GM12864 (cell line): ENCODE measurements around the gene STPG3.

Source experiments
- DNase-seq: peaks from one replicate; pipeline ENCODE4 v3.0.0-alpha.2; 2011; ENCODE audit warnings: low read depth
- H3K4me3 ChIP-seq: 2 replicates; pipeline ENCODE4 v1.5.1; 2011; ENCODE audit warnings: mild to moderate bottlenecking, low read depth, low read length, control low read depth
- CTCF ChIP-seq: IDR thresholded peaks from 2 replicates; pipeline ENCODE4 v1.5.1; 2011; ENCODE audit warnings: low read depth, mild to moderate bottlenecking, moderate library complexity, low read length, control low read depth, inconsistent platforms; ENCODE audit errors: missing control alignments

Gene STPG3

DNA sequence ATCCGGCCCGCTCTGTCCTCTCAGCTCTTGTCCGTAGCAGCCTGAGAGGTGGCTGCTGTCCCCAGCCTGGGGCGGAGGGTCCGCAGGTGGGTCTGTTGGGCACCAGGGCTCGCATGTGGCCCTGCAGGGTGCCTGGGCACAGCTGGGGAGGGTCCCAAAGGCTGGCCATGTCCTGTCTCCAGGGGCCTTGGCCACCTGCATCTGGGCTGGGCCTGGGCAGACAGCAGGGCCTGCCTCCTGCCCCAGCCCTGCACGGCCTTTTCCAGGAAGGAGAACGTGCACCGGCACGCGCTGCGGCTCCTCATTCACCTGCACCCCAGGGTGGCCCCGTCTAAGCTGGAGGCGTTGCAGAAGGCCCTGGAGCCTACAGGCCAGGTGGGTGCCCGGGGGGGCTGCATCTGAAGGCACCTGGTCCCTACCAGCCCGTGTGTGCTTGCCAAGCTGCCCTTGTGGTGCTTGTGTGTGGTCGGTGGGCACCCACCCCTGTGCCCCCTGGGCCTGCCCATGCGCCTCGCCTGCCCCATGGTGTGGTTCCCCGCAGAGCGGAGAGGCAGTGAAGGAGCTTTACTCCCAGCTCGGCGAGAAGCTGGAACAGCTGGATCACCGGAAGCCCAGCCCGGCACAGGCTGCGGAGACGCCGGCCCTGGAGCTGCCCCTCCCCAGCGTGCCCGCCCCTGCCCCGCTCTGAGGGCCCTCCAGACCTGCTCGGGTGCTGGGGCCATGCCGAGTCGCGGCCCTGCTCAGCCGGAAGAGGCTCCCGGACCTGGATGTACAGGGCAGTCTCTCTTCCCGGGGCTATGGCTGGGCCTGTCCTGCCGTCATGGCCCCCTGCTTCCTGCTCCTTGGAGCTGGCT, 21.4 kb downstream of the STPG3 start:
- no peak for DNase-seq
- no peak overlapping the region for H3K4me3 ChIP-seq
- no peak for TF ChIP-seq CTCF

DNA sequence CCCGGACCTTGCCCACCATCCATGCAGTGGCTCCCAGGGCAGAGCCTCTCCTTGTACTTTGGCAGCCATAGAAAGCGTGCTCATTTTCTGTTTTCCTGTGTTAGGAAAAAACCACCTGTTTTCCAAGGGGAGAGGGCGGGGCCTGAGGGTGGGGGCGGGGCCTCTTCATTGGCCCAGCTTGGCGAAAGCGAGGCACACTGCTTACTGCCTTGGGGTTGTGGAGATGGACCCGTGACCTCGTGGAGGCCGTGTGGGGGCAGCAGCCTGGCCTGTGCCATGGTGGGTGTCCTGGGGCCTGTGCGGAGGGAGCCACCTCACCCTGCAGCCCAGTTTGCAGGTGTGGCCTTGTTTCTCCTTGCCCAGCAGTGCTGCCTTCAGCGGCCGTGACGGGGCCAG, 22.0 kb downstream of the STPG3 start:
- no peak for DNase-seq
- no peak overlapping the region for H3K4me3 ChIP-seq
- TF ChIP-seq CTCF, result no peak

- no peak for DNase-seq
- TF ChIP-seq CTCF, result no peak
- no peak overlapping the region for H3K4me3 ChIP-seq
Observed at GRCh38 chr9:137273611-137274320, 22.7 kb downstream of the STPG3 start.

- H3K4me3 ChIP-seq, result no peak overlapping the region
- TF ChIP-seq CTCF, result no peak
- no peak for DNase-seq
Observed at GRCh38 chr9:137275203-137275587, 24.1 kb downstream of the STPG3 start.

DNA sequence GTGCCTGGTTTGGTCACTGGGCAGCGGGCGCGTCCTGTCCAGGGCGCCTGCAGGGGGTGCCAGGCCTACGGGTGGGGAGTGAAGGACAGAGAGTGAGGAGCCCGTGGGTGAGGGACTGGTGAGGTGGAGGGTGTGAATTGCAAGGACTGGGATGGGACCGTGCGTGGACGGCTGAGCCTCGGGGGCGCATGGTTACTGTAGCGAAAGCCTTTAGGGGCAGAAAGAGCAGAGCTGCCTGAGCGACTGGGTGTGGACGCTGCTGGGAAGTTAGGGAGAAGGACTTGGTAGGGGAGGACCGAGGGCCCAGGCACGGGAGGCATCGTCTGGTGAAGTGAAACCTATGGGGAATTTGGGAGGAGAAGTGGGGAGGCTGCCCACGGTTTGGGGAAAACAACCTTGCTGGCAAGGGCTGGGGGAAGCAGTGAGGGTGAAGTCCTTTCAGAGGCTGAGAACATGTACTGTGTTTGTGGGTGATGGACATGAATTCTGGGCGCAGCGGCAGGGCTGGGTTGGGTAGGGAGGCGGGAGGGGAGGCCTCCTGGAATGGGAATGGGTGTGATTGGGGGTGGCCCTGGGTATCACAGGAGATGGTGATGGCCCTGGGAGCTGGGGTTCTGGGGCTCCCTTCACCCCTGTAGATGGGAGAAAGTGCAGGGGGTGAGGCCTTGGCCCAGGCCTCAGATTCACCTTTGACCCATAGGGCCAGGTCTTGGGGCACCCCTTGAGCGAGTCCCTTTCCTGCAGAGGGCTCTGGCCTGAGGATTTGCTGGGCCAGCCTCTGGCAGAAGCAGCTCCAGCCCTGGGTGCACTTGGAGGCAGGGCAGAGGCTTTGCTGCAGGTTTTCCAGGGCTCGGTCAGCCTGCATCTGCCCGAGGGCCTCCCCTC, 24.7 kb downstream of the STPG3 start:
- DNase-seq, result no peak
- H3K4me3 ChIP-seq, result no peak overlapping the region
- no peak for TF ChIP-seq CTCF

- DNase-seq, result no peak
- no peak for TF ChIP-seq CTCF
Observed at GRCh38 chr9:137276473-137277328, 25.6 kb downstream of the STPG3 start.

More at GRCh38 chr9:137276473-137277328, 25.6 kb downstream of the STPG3 start:
- peak overlapping the region; percentile 69 for H3K4me3 ChIP-seq
